HG03439 (cell line): Measurements from ENCODE around the gene CGB3.
"Not testable (repeated sequence)": the region's sequence is repeated elsewhere in the genome, so short reads cannot be mapped to it uniquely, and the experiment has no call there.

Experiments
- ATAC-seq: cut with Tn5 transposase; IDR thresholded peaks from one replicate; pipeline ENCODE4 v1.9.1; 2021; ENCODE audit warnings: mild to moderate bottlenecking, moderate library complexity; ENCODE audit not compliant: unreplicated experiment

CGB3 gene

DNA sequence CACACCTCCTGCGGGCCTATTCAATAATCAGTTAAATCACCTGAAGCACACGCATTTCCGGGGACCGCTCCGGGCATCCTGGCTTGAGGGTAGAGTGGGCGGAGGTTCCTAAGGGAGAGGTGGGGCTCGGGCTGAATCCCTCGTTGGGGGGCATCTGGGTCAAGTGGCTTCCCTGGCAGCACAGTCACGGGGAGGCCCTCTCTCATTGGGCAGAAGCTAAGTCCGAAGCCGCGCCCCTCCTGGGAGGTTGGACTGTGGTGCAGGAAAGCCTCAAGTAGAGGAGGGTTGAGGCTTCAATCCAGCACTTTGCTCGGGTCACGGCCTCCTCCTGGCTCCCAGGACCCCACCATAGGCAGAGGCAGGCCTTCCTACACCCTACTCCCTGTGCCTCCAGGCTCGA lies 19.4 kb upstream of the CGB3 start, which contains the start of gene CGB5:
TSS of gene CGB5 (plus strand) at position 301 of the 400 bp plus-strand sequence. CDS start 362 bp downstream, outside the sequence.
- ATAC-seq: not testable (repeated sequence)

DNA sequence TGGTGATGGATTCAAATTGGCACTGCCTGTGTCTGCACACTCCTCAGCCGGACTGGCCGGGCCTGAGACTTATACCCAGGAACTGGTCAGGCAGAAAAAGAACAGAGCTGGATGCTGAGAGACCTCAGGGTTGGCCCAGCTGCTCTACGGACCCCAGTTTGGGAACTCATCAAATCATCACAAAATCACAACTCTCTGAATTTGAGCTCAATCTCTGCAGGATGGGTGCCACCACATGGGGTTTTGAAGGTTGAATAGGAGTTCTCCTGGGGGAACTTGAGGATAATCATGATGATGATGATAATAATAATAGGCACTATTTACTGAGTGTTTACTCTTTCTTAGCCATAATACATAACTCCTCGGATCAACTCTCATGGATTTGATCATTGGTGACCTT lies 18.5 kb upstream of the CGB3 start:
- ATAC-seq: not testable (repeated sequence)

DNA sequence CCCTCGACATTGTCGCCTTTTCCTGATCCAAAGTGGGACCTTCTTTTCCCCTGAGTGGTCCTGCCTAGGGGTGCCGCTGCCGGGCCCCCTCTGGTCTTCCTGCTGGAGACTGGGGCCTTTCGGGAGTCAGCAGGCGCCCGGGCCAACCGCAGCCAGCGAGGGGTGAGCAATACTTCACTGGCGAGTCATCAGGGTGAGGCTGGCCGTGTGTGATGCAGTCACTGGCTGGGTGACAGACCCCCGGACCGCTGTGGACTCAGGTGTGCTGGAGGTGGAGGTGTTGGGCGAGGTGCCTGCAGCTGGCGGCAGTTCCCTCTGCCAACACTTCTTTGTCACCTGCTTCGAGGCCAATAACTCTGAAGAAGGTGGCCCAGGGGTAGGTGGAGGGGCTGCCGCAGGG lies 18.0 kb upstream of the CGB3 start:
- no peak for ATAC-seq

DNA sequence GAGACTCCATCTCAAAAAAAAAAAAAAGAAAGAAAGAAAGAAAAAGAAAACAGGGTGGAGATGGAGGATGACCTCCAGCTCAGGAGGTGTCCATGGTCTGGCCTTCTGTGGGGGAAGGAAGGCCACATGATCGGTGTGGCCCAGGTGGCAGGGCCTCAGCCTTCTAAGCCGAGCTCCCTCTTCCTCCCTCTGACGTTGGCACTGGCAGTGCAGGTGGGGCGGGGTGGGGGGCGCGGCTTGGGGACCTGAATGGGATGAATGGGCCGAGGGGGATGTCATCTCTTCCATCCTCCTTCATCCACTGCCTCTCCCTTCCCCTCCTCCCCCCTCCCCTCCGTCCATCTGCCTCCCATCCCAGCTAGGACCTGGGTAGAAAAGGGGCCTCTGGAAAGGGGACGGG lies 15.6 kb upstream of the CGB3 start:
- not testable (repeated sequence) for ATAC-seq

DNA sequence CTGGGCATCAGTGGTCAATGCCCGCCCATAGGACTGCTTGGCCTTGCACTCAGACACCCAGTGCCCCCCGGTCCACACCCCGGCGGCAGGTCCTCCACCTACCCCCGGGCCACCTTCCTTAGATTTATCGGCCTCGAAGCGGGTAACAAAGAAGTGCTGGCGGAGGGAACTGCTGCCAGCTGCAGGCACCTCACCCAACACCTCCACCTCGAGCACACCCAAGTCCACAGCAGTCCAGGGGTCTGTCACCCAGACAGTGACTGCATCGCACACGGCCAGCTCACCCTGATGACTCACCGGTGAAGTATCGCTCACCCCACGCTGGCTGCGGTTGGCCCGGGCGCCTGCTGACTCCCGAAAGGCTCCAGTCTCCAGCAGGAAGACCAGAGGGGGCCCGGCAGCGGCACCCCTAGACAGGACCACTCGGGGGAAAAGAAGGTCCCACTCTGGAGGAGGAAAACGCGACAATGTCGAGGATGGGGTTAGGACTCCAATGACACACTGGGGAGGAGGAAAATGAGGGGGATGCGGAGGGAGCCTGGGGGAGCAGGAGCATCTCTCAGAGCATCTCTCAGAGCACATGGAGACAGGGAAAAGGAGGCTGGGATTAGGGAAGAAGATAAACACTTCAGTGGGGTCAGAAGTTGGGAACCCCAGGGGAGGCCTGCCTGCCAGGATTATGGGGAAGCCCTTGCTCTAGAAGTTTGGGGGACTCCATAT lies 14.6 kb upstream of the CGB3 start:
- ATAC-seq: not testable (repeated sequence)

DNA sequence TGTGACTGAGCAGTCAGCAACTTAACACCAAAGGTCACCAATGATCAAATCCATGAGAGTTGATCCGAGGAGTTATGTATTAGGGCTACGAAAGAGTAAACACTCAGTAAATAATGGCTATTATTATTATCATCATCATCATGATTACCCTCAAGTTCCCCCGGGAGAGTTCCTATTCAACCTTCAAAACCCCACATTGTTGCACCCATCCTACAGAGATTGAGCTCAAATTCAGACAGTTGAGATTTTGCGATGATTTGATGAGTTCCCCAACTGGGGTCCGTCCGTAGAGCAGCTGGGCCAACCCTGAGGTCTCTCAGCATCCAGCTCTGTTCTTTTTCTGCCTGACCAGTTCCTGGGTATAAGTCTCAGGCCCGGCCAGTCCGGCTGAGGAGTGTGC lies 14.0 kb upstream of the CGB3 start:
- ATAC-seq: not testable (repeated sequence)

DNA sequence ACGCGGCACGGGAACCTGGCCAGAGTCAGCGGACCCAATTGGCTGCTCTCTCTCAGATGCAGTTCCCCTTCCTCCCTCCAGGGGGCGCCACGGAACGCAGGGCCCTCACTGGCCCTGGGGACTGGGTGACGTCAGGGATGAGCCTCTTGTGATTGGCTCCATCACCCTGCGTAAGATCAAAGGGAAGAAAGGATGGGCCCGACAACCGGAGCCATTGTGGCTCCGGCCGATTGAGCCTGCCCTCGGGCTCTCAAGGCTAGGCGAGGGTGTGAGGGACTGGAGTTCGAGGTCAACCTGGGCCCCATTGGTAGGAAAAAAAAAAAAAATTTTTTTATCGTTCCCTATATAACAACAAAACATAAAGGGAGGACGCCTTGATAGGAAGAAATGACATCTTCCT lies 12.7 kb upstream of the CGB3 start, which contains the start of gene CGB1:
TSS of gene CGB1 (minus strand) at position 81 of the 400 bp plus-strand sequence. CDS start 184 bp downstream, outside the sequence.
- ATAC-seq: not testable (repeated sequence)

DNA sequence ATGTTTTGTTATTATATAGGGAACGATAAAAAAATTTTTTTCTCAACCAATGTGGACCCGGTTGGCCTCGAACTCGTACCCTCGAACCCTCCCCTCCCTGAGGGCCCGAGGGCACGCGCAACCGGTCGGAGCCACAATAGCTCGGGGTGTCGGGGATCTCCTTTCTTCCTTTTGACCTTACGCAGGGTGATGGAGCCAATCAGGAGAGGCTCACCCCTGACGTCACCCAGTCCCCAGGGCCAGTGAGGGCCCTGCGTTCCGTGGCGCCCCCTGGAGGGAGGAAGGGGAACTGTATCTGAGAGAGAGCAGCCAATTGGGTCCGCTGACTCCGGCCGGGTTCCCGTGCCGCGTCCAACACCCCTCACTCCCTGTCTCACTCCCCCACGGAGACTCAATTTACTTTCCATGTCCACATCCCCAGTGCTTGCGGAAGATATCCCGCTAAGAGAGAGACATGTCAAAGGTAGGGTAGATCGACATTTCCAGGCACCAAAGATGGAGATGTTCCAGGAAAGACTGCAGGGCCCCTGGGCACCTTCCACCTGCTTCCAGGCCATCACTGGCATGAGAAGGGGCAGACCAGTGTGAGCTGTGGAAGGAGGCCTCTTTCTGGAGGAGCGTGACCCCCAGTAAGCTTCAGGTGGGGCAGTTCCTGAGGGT lies 7.6 kb upstream of the CGB3 start, which contains the start of gene CGB2:
TSS of gene CGB2 (plus strand) at position 249 of the 660 bp plus-strand sequence. CDS start at position 455, 206 bp downstream.
- ATAC-seq: not testable (repeated sequence)

DNA sequence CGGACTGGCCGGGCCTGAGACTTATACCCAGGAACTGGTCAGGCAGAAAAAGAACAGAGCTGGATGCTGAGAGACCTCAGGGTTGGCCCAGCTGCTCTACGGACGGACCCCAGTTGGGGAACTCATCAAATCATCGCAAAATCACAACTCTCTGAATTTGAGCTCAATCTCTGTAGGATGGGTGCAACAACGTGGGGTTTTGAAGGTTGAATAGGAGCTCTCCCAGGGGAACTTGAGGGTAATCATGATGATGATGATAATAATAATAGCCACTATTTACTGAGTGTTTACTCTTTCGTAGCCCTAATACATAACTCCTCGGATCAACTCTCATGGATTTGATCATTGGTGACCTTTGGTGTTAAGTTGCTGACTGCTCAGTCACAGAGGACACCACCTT lies 6.2 kb upstream of the CGB3 start:
- not testable (repeated sequence) for ATAC-seq

DNA sequence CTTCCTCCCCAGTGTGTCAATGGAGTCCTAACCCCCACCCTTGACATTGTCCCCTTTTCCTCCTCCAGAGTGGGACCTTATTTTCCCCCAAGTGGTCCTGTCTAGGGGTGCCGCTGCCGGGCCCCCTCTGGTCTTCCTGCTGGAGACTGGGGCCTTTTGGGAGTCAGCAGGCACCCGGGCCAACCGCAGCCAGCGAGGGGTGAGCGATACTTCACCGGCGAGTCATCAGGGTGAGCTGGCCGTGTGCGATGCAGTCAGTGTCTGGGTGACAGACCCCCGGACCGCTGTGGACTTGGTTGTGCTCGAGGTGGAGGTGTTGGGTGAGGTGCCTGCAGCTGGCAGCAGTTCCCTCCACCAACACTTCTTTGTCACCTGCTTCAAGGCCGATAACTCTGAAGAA lies 5.6 kb upstream of the CGB3 start:
- not testable (repeated sequence) for ATAC-seq

DNA sequence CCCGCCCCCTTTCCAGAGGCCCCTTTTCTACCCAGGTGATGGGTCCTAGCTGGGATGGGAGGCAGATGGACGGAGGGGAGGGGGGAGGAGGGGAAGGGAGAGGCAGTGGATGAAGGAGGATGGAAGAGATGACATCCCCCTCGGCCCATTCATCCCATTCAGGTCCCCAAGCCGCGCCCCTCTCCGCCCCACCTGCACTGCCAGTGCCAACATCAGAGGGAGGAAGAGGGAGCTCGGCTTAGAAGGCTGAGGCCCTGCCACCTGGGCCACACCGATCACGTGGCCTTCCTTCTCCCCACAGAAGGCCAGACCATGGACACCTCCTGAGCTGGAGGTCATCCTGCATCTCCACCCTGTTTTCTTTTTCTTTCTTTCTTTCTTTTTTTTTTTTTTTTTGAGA lies 4.6 kb upstream of the CGB3 start:
- not testable (repeated sequence) for ATAC-seq

DNA sequence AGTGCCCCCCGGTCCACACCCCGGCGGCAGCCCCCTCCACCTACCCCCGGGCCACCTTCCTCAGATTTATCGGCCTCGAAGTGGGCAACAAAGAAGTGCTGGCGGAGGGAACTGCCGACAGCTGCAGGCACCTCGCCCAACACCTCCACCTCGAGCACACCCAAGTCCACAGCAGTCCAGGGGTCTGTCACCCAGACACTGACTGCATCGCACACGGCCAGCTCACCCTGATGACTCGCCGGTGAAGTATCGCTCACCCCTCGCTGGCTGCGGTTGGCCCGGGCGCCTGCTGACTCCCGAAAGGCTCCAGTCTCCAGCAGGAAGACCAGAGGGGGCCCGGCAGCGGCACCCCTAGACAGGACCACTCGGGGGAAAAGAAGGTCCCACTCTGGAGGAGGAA lies 1.5 kb upstream of the CGB3 start:
- ATAC-seq: not testable (repeated sequence)

DNA sequence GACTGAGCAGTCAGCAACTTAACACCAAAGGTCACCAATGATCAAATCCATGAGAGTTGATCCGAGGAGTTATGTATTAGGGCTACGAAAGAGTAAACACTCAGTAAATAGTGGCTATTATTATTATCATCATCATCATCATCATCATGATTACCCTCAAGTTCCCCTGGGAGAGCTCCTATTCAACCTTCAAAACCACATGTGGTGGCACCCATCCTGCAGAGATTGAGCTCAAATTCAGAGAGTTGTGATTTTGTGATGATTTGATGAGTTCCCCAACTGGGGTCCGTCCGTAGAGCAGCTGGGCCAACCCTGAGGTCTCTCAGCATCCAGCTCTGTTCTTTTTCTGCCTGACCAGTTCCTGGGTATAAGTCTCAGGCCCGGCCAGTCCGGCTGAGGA lies 955 bp upstream of the CGB3 start:
- ATAC-seq: not testable (repeated sequence)

DNA sequence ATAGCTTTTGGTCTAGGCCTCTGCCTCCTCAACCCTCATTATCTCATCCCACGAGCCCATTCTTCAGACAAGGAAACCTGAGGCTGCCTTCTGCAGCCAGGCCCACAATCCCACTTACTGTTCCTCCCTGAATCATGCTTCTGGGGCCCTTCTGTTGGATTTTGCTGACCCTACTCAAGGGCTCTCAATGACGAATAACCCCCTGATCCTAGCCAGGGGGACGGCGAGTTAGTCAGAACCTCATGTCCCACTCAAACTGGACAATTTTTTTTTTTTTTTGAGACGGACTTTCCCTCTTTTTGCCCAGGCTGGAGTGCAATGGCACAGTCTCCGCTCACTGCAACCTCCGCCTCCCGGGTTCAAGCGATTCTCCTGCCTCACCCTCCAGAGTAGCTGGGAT lies 2.0 kb downstream of the CGB3 start:
- no peak for ATAC-seq

DNA sequence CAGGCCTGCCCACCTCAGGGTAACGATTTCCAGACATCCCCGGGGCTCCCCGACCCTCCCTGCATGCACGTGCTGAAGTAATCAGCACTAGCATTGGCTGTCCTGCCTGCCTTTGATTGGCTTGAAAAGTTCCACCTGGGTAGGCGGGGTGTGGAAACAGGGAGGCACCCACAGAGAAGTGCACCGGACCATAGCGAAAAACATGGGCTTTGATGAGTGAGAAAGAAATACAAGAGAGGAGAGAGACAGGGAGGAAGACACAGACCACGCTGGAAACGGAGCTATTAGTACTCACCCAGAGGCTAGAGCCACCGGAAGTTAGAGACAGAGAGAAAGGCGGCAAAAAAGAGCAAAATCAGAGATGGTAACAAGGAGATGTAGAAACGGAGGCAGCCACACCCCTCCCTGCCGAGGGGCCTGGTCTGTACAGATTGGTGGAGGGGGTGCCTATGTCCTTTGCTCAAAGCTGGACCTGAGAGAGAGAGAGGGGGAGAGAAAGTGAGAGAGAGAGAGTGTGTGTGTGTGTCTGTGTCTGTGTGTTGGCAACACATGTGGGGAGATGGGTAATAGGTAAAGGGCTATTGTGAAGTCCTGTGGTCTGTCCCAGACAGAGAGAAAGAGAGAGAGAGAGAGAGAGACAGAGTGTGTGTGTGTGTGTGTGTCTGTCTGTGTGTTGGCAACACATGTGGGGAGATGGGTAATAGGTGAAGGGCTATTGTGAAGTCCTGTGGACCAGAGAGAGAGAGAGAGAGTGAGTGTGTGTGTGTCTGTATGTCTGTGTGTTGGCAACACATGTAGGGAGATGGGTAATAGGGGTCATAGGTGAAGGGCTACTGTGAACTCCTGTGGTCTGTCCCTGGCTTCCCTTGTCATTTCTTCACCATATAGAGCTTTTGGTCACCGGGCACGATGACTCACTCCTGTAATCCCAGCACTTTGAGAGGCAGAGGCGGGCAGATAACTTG lies 2.9 kb downstream of the CGB3 start:
- no peak for ATAC-seq

DNA sequence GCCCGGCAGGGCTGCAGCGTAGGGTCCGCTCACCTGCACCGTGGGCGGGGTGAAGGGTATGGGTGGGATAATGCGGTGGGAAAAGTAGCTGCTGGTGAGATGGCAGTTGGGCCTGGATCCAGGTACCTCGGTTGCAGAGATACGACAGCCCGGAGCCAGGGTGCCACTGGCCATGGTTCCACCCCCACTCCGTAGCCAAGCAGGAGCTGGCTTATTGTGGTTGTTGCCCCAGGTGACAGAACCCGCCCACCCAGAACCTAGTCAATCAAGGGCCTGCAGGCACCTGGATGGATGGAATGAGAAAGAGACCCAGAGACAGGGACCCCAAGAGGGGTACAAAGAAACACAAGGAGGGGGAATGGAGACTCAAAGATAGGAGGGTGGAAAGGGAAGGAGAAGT lies 3.8 kb downstream of the CGB3 start:
- ATAC-seq: no peak

DNA sequence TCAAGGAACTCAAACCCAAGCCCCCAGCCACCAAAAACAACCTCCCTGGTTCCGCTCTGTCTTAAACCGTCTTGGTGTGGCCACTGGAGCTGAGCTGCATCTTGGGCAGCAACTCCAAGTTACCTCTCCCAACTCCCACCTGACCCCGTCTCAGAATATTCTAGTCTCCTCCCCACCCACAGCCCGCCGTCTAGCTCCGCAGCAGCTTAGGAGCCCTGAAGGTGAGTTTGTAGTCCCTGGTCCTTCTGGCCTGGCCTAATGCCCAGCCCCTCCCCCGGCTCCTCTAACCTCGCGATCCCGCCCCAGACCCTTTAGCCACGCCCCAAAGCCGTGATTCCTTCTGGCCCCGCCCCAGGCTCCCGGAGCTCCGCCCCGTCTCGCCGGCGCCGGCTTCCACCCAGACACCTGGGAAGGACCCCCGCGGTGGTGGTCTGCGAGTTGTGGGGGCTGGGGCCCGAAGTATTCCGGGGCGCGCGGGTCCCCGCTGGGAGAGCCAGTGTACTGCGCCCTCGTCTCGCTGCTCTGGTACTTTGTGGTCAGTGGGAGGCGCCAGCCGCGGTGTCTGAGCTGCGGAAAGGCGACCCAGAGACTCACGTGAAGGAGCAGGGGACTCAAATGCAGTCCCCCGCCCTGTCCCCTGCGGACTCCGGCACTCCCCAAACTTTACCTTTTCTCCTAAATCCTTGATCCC lies 4.7 kb downstream of the CGB3 start:
- peak; percentile 55 for ATAC-seq

DNA sequence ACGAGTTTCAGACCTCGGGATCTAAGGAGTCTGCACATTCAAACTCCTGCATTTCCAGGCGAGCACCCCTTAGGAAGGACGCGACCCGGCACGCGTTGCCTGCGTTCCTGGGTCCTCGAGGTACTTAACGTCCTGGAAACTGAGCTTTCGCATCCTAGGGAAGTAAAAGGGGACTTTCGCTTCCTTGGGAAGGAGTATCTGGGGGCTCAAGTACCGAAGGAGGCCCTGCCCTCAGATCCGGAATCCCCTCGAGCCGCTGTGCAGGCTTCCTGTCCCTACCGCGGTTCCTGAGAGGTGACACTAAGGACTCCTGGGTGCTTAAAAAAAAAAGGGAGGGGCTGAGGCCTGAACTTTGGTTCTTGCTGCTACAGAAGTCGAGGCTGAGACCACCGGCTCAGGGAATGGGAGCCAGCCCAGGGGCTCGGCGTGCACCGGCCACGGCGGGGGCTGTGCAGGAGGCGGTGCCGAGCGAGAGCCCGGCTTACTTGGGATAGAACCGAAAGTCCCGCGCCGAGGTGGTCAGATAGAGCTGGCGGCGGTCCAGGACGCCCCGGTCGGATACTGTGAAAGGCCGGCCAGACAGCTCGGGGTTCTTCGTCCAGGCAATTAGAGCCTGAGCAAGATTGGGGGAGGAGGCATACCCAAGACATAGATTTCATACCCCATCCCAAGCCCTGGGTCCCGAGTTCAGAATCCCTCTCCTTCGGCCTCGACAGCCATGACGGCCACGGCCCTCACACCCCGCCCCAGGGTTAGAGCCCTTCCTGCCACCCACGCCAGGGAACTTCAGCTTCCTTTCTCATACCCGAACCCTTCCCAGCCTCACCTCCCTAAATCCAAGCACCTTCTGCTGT lies 5.5 kb downstream of the CGB3 start:
- not testable (repeated sequence) for ATAC-seq

DNA sequence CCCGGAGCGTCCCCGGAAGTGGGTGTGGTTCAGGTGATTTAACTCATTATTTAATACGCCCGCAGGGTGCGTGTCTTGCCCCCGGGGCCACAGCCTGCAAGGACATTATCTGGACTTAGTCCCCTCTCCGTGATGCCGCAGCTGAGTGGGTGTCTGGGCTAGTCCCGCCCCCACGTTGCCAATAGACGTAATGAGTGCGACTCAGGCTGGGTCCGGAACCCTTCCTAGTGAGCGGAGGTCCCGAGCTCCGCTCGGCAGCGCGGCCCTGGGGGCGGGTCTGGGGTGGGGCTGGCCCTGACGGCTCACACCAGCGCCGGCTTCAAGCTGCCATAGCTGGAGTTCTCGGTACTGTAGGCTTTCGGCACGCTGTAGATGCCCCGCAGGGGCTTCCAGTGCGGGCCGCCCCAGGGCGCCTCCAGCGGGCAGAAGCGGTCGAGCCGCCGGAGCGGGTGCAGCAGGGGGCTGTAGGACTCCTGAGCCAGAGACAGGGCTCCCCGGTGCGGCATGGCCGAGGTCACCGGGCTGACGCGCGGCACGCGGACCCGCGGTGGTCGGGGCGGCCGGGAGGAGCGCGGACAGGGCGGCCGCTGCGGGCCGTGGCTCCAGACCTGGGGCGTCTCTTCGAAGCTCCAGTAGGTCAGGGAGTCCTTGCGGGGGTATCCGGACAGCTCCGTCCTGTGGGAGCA lies 6.3 kb downstream of the CGB3 start:
- ATAC-seq: no peak
